Measurements from ENCODE around the gene NPRL2.
A peak's percentile ranks its signal among the peaks of the same experiment; 100 is the strongest.

DNA sequence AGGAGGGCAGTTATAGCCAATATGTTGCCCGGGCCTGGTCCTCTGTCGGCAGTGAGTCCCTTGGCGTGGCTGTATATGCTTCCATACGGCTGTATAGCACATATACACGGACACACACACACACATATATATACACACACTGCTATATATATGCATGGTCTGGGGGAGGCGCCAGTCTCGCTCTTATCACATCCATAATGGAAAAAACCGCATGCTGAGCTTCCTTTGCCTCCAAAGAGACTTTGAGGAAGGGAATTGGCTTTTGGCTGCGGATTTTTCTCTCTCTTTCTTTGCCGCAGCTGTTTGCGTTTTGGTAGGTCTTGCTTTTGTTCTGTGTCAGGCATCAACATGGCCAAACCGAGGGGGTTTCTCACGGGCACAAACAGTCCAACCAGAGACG, 20.0 kb upstream of the NPRL2 start:
- TF ChIP-seq, protein P1, sequence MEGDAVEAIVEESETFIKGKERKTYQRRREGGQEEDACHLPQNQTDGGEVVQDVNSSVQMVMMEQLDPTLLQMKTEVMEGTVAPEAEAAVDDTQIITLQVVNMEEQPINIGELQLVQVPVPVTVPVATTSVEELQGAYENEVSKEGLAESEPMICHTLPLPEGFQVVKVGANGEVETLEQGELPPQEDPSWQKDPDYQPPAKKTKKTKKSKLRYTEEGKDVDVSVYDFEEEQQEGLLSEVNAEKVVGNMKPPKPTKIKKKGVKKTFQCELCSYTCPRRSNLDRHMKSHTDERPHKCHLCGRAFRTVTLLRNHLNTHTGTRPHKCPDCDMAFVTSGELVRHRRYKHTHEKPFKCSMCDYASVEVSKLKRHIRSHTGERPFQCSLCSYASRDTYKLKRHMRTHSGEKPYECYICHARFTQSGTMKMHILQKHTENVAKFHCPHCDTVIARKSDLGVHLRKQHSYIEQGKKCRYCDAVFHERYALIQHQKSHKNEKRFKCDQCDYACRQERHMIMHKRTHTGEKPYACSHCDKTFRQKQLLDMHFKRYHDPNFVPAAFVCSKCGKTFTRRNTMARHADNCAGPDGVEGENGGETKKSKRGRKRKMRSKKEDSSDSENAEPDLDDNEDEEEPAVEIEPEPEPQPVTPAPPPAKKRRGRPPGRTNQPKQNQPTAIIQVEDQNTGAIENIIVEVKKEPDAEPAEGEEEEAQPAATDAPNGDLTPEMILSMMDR (IDR thresholded peaks at IDR 0.05) = peak; percentile 19
- no peak for TF ChIP-seq ZFX (IDR thresholded peaks at IDR 0.05; ENCODE audit: borderline replicate concordance)

Measured in 22Rv1 (cell line).